Gastrocnemius medialis (tissue), 4 donors: Measurements from ENCODE around the gene POLR2A.

ENCODE experiments used
- POLR2A ChIP-seq, 2 donors: fragments of 450-650 bp; IDR thresholded peaks; one replicate each; pipeline ENCODE4 v1.6.1; 2017; ENCODE audit warnings: antibody characterized with exemption in 2 of 2, mild to moderate bottlenecking in 2 of 2, moderate library complexity in 2 of 2
- TF ChIP-seq, protein P1 (sequence below), 5 experiments: fragments of 450-650 bp in 3 of 5; fragments of 200-600 bp in 2 of 5; sonication (generic) in 2 of 5; IDR thresholded peaks in 4 of 5; conservative IDR thresholded peaks in 1 of 5; 1 replicate in 4 of 5; 2 replicates in 1 of 5; pipeline ENCODE4 v1.5.1; 2016 to 2019; ENCODE audit warnings: antibody characterized with exemption in 5 of 5, mild to moderate bottlenecking in 3 of 5, moderate library complexity in 3 of 5

DNA sequence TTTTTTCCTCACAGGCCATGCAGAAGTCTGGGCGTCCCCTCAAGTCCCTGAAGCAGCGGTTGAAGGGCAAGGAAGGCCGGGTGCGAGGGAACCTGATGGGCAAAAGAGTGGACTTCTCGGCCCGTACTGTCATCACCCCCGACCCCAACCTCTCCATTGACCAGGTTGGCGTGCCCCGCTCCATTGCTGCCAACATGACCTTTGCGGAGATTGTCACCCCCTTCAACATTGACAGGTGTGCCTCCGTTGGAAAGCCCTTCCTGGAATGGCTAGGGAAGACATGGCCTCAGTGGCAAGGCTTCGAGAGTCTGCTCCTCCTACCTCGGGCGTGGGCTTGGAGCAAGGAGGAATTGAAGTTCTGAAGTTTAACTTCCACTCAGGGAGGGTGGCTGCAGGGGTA lies 13.5 kb downstream of the POLR2A start:
- no peak for TF ChIP-seq POLR2A (IDR thresholded peaks at IDR 0.05)
- TF ChIP-seq, protein P1, sequence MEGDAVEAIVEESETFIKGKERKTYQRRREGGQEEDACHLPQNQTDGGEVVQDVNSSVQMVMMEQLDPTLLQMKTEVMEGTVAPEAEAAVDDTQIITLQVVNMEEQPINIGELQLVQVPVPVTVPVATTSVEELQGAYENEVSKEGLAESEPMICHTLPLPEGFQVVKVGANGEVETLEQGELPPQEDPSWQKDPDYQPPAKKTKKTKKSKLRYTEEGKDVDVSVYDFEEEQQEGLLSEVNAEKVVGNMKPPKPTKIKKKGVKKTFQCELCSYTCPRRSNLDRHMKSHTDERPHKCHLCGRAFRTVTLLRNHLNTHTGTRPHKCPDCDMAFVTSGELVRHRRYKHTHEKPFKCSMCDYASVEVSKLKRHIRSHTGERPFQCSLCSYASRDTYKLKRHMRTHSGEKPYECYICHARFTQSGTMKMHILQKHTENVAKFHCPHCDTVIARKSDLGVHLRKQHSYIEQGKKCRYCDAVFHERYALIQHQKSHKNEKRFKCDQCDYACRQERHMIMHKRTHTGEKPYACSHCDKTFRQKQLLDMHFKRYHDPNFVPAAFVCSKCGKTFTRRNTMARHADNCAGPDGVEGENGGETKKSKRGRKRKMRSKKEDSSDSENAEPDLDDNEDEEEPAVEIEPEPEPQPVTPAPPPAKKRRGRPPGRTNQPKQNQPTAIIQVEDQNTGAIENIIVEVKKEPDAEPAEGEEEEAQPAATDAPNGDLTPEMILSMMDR (IDR thresholded peaks at IDR 0.05 in 4 of 5, conservative IDR thresholded peaks at IDR 0.05 in 1 of 5), result no peak
